Activated naive CD4-positive, alpha-beta T cell treated with anti-CD3 and anti-CD28 coated beads, Interleukin-2, amount 50 U/mL, for 16 hours (primary cell): Measurements from ENCODE around the gene LKAAEAR1.

Experiments used
- DNase-seq: peaks from one replicate; pipeline ENCODE4 v3.0.0-alpha.2; 2020

Gene LKAAEAR1

DNA sequence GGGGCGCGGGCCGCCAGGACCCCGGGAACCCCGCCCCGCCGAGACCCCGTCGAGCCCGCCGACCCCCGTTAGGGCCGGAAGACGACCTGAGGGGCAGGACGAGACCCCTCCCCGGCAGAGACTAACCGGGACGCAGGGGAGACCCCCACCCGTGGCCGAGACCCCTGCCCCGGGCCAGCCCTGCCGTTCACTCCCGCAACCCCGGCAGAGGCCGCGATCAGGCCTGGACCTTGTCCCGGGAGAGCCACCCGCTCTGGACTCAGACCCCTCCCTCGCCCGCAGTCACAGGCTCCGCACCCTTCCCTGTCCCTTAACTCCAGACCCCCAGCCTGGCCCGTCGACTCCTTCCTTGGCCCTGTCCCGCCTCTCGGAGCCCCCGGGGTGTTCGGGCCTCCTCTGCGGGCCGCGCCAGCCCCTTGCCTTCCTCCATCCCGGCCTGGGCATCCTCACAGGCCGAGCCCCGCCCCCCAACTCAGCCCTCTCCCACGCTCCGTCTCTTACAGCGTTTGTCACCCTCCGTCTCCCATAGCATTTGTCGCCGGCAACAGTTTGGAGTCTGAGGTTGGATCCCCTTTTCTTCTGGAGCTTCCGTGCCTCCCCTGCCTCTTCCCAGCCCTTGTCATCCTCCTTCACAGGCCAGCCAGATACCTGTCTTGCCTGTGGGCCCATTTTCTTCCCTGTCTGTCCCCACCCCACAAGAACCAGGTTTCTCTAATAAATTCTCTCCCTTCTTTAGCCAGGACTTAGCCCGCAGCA lies 20.6 kb downstream of the LKAAEAR1 start:
- peak; percentile 51 for DNase-seq

- peak; percentile 96 for DNase-seq
Measured at GRCh38 chr20:64062596-64063388, 21.4 kb downstream of the LKAAEAR1 start, which contains the start of gene TCEA2. TSS of gene TCEA2 (plus strand) at chr20:64063198. CDS start at chr20:64063313, 115 bp downstream.

DNA sequence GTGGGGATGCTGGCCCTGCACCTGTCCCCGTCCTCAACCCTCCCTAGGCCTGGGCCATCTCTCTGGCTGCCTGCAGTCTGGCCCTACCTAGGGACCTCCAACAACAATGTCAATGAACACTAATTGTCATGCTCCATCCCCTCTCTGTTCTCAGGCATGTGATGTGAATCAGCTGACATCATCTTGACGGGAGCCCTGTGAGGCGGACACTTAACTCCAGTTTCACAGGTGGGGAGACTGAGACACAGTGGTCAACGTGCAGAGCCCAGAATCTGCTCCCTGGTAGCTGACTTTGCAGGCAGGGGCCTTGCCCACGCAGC lies 22.0 kb downstream of the LKAAEAR1 start:
- no peak for DNase-seq

DNA sequence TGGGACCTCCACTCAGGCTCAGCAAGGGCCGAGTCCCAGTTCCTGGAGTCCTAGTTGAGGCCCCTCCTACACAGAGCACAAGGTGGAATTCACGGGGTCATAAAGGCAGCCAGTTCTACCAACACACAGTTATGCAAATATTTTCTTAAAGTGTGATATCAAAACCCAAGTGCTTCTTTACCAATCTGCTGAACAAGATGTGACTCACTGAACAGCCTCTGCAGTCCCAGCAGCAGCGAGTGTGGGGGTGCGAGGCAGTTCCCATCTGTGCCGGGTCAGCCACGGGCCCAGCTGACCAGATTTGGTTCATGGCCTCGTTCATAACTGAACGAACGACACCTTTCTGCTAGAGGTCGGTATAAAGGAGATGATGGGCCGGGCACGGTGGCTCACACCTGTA lies 25.7 kb downstream of the LKAAEAR1 start:
- DNase-seq, result no peak

DNA sequence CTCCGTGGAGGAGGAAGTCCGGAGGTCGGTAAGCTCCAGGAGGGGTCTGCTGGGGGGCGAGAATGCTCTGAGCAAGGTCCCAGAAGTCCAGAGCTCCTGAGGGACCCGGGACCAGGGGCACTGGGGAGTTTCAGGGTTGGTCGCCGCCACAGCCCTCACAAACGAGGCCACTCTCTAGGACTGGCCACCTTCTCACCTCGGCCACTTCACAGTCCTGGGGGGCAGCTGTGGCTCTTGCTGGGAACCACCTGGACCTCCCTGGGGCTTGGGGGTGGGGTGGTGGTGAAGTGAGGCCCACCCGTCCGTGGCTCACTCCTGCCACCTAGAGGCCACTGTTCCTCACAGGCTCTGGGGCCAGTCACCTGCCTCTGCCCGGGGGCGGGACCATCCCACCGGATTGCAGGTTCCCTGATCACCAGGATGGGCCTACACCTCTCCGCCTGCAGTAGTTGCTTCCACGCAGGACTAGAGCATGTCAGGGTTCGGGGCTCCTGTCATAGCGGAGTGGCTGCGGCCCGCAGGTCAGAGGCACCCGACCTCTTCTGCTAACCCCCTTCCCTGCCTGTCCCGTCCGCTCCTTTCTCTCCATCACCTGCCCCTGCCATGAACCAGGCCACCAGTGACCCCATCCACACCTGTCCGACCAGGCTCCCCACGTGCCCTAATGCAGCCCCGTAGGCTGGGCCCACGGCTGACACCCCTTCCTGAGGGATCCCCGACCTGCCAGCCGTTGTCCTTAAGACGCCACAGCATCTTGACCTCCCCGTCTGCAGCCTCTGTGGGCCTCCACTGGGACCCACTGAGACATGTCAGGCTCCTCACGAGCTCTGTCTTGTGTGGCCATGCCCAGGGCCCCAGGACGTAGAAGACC lies 26.3 kb downstream of the LKAAEAR1 start:
- DNase-seq, result peak; percentile 86

DNA sequence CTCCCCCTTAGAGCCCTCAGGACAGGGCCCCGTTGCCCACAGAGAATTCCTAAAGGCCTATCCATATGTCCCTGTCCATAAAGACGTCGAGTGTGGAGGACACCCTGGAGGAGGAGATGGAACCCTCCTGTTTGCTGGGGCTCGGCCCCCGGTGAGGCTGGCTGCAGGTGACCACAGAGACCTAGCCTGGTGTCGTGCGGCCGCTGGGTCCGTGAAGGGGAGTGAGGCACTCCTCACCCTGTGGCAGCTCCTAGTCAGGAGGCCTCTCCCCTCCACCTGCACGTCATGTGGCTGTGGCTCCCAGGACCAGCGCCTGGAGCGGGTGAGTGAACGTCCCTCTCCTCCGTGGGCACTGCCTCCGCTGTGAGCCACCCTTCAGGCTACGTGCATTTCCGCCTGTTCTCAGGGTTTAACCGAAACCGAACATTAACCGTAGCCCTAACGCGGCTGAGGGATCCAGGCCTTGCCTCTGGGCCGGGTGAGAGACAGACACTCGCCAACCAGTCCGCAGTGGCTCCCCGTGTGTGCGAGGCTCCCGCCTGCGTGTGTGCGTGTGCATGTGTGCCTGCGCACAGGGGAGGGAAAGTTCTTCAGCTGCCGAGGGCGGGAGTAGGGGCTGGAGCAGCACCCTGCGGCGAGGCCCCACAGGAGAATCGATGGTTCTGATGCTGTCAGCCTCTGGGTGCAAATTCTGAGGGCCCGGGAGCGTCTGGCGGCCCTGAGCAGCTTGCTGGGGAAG lies 27.1 kb downstream of the LKAAEAR1 start:
- peak; percentile 29 for DNase-seq

- no peak for DNase-seq
Measured at GRCh38 chr20:64056639-64056888, 27.6 kb downstream of the LKAAEAR1 start.

DNA sequence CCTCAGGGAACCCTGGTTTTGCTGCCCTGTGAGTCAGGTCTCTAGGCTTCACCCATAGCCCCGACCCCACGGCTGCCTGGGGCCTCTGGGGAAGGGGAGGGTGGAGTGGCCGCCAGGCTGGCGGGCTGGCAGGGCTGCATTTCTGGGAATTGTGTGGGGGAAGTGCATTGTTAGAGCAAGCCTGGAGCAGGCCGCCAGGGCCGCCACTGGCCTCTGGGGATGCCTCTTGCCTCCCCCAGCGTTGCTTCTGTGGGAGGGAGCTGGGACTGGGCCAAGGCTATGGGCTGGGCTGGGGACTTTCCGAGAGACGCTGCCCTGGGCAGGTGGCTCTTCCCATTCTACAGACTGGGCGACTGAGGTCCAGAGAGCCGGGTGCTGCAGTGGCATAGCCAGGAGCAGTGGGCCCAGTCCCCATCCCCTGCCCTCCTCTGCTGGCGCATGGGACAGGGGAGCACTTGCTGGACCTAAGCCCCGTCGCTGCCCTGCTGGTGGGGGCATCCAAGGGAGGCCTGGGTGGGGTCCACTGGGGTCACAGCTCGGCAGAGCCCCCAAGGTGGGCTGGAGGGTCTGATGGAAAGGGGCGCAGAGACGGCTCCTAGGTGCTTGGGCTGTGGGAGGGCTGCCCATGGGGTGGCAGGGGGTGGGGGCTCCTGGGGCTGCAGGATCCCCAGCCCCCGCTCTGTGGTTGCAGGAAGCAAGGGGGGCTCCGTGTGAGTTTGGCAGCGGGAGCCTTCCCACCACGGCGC lies 28.1 kb downstream of the LKAAEAR1 start:
- DNase-seq, result no peak

- no peak for DNase-seq
Measured at GRCh38 chr20:64055396-64055892, 28.8 kb downstream of the LKAAEAR1 start.

DNA sequence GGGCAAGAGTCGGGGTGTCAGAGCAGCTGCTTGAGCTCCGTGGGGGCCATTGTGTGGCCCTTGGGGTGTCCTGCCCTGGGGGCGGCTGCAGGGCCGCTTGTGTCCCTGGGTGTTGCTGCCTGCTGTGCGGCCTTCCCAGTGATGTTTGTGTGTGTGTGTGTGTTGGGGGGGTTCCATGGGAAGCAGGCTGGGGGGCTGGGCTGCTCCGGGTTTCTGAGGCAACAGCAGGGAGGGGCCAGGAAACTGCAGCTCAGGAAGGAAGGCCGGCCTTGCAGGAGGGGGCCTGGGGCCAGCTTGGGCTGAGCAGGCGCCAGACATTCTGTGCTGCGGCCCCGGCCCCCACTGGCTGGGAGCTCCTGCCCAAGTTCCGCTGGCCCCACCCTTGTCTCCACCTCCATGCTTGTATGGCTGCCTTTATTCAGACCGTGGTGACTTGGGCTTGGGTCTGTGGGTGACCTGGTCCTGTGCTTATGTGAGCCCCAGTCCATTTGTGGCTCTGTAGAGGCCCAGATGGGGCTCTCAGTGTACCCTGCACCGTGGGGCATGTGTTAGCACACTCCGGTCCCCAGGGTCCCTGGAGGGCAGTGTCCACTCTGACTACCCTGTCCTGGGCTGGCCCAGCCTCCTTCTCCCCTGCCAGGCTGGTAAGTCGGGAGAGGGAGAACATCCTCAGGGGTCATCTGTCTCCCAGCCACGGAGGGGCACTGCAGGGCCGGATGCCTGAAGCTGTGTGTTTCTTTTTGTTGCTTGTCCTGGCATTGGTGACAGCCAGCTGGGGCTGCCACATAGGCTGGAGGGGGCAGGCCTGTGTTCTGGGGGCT lies 30.1 kb downstream of the LKAAEAR1 start:
- no peak for DNase-seq

GRCh38 chr20:64052987-64053840 lies 31.0 kb downstream of the LKAAEAR1 start:
- no peak for DNase-seq

DNA sequence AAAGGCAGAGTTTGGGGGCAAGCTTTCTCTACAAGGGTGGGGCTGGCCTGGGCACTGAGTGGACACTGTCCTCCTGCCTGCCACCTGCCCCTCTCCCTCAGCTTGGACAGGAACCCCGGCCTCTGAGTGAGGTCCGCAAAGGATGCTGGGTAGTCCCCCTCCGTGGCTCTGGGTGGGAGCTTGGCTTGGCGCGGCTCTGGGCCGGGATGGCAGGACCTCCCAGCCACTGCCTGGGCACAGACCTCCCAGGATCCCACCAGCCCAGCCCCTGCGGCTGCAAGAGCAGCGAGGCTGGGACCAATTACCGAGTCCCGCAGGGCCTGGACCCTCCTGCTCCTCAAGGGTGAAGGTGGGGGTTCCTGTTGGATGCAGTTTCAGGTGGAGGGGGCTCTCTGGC lies 31.9 kb downstream of the LKAAEAR1 start:
- no peak for DNase-seq

DNA sequence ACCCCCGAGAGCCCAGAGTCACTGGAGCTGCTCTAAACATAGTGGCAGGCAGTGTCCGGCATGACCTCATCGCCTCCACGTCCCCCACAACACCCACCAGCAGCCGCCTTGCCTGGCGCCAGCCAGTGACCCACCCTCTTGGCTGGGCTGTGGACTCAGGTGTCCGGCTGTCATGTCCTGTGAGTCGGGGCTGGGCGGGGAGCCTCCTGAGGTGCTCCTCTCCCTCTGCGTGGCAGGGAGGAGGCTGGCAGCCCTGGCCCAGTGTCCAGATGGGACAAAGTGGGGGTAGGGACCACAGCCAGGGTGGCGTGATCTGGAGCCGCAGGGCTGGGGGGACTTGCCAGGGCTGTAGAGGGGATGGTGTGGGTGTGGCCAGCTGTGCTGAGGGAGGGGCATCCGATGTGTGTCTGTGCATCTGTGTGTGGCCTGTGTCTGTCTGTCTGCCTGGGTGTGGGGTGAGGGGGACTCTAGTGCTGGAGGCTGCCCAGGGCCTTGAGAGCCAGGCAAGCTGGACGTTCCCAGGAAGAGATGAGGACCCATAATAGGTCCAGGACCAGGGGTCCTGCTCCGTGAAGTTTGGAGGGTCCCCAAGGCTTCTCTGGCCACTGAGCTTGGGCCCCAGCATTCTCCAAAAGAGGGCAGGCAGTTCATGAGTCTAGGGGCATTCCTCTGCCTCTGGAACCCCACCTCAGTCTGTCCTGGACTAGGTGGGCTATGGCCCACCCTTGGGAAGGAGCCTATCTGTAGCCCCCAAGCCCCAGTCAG lies 32.5 kb downstream of the LKAAEAR1 start:
- DNase-seq, result no peak

DNA sequence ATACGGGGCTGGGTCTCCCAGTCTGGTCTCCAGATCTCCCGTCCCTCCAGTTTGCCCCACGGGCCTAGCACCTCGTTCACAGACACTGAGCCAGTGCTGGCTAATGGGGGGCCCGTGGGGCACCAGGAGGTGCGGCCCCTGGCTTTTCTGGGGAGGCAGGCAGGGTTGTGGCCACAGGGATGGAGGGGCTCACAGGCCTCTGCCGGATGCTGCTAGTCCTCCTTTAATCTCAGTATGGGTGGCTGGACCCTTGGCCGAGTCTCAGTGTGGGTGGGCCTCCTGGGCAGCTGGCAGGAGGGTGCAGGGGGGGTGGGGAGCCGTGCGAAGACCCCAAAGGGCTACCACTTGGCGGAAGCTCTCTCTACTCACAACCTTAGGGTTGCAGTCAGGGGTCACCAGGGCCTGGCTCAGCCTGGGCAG lies 33.2 kb downstream of the LKAAEAR1 start:
- no peak for DNase-seq

DNA sequence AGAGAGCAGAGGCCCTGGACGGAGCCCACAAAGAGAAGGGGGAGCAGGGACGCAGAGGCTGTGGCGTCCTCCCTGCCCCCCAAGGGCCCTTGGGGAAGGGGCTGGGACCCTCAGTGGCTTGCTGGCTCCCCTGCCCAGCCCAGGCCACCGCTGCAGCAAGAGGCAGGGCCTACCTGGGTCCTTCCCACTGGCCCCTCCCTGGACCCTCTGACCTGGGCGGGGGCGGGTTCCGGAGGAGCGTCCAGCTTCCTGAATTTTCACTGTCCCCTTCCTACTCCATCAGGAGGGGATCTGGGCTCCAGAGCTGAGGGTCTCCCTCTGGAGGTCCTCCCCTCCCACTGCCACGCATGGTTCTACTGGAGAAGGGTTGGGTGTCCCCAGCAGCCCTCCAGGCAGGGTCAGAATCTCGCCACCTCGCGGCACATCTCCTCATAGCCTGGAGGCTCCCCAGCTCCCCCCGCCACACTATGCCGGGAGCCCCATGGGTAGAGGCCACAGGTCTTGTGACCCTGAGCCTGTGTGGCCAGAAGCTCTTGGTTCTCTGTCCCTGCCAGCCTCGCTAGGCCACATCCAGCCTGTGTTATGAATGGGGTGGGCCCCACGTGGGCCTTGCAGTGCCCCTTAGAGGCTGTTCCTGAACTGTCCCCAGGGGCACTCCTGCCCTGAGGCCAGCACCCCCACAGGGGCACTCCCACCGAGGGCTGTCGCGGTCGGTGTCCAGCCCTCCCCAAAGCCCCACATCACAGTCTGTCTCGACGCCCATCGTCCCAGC lies 33.8 kb downstream of the LKAAEAR1 start:
- DNase-seq, result no peak

GRCh38 chr20:64049878-64050260 lies 34.3 kb downstream of the LKAAEAR1 start:
- DNase-seq, result no peak

- peak; percentile 40 for DNase-seq
Measured at GRCh38 chr20:64049060-64049877, 34.9 kb downstream of the LKAAEAR1 start, which contains the start of gene SOX18. TSS of gene SOX18 (minus strand) at chr20:64049639. CDS start at chr20:64049516, 123 bp downstream.
